SHP77 (cell line): ENCODE measurements around the gene DOCK1.

Source experiments
- DNase-seq, 2 experiments: peaks; one replicate each; lab custom pipeline; 2025; lab: John Stamatoyannopoulos, UW

Gene DOCK1

DNA sequence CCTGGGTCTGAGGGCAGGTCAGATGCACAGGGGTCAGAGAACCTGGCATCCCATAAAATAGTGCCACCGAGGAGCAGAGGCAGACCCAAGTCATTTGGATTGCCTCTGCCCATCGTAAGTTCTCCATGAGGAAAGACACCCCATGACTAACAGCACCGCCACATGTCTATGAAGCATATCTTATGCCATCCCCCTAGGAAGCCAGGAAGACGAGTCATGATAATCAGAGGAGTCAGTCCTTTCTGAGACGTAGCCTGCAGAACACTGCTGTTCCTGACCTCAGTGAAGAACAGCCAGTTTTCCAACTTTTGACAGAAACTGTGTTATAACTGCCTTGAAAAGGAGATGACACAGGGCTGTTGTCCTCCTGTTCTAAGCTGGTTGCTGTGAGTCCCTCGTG lies 239.9 kb downstream of the DOCK1 start:
- no peak for DNase-seq

GRCh38 chr10:127146661-127147060 lies 241.4 kb downstream of the DOCK1 start:
- no peak for DNase-seq

DNA sequence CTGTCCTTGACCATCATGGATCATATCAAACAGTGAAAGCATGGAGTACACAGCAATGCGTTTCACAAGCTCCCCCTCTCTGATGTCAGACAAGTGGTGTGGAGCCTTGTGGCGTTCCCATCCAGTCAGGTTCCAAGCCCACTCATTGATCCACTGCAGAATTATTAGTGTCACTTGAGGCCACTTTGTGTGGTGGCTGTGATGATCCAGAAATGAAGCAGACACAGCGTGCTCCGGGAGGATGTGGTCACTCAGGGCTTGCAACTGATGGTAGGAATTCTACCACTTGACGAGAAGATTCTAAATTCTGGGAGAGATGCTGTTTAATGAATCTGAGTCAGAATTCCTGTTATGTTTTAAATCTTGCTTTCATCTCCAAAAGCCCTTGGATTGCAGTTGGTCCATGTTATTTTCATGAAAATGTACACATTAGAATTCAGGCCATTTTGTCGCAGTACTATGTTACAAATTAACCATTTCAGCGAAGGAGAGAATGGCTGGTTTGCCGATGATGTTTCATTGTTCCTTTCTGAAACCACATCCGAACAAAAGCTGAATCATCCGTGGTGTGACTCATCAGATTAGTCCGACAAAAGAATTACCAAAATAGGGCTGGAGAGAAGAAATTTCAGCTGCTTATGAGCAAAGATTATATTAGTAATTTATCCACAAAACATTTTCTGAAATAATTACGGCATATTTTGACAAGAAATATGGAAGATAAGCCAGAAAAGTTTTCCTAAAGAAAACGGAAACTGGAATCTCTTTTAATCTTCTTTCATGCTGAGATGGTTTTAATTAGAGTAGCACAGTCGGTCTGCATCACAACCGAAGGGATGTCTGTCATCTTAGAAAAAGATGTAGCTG lies 243.1 kb downstream of the DOCK1 start:
- DNase-seq: no peak

GRCh38 chr10:127148933-127149220 lies 243.6 kb downstream of the DOCK1 start:
- DNase-seq: no peak

GRCh38 chr10:127149501-127150081 lies 244.4 kb downstream of the DOCK1 start:
- DNase-seq: no peak

DNA sequence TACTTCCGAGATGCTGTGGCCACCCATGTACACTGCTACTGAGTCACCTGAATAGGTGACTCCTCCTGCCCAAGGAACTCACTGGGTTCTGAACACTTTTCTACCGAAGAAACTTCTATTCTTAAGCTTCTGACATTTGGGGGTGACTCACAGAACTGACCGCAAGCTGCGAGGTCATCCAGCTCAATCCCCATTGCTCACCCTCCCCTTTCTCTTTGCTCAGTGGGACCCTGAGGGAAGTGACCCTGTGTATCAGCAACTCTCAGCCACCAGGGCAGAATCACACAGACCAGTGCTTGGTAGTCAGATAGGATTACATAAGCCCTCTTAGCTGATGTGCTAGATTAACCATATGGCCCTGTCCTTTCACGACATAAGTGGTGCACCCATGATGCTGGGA lies 244.9 kb downstream of the DOCK1 start:
- no peak for DNase-seq

DNA sequence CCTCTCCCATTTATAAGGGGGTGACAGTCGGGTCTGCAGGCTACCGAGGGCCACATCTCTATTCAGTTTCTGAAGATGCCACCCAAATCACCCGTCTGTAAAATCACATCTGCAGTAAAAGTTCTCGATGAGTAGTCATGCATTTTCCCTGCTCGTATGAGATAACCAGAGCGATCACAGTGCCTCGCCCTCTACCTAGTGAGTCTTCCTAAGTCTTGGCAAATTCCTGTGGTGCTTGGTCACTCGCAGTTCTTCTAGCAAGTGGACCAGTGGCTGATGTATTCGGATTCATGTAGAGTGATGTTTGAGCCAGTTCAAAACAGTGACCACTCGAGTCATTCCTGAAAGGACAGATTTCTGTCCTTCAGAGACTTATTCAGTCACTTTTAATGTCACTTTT lies 246.3 kb downstream of the DOCK1 start:
- DNase-seq: no peak

DNA sequence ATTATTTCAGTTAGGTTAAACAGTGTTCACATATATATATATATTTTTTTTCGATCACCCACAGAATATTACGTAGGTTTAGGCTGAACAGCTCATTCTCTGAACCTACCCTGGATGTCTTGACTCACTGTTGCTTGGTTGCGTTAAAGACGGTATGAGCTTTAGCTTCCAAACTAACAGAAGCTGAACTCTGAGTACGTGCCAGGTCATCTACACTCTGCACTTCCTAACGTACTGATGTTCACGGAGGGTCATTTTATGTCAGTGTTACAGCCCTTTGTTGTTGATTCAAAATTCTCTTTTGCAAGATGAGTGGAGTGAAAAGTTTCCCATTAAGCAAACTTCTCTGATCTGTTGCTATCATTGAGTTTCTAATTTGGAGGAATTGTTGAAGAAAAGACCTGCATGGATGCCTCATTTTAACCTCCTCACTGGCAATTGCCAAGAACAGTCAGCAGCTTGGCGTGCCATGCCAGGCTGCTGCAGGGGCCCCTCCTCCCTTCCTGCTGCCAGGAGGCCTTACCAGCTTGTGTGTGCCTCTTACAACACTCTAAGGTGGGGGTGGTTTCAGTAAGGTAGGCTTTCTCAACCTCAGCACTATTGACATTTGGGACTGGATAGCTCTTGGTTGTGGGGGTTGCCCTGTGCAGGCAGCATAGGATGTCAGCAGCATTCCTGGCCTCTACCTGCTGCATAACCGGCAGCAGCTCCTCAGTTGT lies 246.9 kb downstream of the DOCK1 start:
- DNase-seq: no peak

DNA sequence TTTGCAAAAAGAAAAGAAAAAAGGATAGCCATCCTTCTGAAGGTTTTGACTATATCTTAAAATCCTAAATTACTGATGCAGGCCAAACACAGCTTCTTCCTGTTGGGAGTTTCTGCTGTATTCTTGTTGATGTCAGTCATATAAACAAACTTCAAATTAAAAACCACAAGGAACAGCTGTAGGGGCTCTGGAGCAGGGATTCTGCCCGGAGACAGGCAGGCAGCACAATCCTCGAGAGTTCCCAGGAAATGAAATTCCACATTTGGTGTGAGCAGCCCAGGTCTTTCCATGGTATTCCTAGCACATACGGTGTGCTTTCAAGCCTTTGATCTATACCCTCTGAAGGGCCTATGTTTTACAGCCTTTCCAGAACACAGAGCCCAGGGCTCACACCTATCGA lies 248.0 kb downstream of the DOCK1 start:
- DNase-seq: no peak

GRCh38 chr10:127154831-127155620 lies 249.8 kb downstream of the DOCK1 start:
- DNase-seq: no peak

DNA sequence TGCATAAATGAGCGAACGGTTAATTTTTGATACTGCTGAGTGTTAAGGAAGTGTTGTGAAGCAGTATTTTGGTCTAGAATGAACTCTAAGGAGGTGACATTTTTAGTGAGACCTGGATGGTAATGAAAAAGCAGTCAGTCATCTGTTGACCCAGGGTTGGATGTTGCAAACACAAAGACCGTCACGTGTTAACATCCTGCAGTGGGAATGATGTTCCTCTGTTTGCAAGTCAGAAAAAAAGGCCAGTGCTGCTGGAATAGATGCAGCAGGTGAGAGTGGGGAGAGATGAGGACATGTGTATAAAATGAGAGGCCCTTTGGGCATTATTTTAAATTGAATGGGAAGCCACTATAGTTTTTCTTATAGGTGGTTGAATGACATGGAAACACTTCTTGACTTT lies 251.9 kb downstream of the DOCK1 start:
- DNase-seq: no peak

GRCh38 chr10:127157506-127158200 lies 252.4 kb downstream of the DOCK1 start:
- DNase-seq: no peak

- no peak for DNase-seq
These were observed 253.4 kb downstream of the DOCK1 start for GRCh38 chr10:127158662-127159061.

DNA sequence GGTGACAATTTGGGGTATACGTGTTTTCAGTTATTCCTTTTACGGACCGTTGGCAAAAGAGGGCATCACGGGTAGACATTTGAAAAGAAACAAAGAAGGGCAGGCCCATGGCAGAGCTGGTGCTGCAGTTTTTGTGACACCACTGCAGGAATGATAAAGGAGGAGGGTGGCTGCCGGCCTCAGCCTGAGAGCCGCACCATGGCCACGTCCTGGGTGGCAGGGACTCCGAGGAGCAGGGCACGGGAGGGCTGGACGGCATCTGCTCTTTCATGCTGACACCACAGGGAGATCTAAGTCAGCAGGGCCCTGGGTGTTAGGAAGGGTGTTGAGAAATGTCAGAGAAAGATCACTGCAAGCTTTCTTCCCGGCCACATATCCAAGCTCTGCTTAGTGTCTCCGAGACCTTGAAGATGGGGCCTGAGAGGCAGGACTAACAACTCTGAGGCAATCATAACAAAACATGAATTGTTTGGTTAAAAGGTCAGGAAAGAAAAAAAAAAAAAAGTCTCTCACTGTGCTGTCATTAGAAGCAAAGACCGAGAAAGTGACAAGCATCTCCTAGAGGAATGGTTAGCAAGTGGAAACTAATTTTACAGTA lies 254.5 kb downstream of the DOCK1 start:
- no peak for DNase-seq

DNA sequence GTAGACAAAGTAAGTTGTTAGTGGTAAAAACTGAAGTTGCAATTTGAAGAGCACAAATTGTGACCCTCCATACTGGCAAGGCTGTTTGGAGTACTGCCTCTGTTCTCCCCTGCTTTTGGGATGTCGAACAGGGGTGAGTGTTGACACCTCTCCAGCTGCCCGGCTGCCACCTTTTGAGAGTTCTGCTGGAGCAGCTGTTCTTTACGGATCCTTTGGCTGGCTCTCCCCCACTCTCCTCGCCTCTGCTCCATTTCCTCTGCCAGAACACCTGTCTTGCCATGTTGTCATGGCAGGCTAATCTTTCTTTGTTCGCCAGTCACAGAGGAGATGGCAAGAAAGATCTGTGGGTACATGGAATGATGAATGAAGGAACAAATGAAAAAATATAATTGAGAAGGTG lies 256.3 kb downstream of the DOCK1 start:
- no peak for DNase-seq

- DNase-seq: no peak
These were observed 257.6 kb downstream of the DOCK1 start for GRCh38 chr10:127162841-127163240.

DNA sequence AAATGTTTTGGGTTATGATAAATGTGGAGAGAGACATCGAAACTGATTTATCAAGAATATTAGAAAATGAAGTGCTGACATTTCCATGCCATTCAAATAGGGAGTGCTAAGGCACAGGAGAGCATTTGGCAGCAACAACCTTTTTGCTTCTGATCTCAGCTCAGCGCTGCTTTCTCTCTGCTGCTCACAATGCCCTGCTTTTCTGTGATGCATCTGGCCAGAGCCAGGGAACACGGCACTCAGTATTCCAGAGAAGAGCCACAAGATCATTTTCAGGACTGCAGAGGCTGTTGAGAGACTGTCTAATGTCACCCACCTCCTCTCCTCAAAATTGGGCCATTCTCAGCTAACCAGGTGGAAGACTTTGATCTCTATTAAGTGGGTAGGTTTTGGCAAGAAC lies 263.0 kb downstream of the DOCK1 start:
- DNase-seq: no peak

- no peak for DNase-seq
These were observed 269.6 kb downstream of the DOCK1 start for GRCh38 chr10:127174866-127175265.

DNA sequence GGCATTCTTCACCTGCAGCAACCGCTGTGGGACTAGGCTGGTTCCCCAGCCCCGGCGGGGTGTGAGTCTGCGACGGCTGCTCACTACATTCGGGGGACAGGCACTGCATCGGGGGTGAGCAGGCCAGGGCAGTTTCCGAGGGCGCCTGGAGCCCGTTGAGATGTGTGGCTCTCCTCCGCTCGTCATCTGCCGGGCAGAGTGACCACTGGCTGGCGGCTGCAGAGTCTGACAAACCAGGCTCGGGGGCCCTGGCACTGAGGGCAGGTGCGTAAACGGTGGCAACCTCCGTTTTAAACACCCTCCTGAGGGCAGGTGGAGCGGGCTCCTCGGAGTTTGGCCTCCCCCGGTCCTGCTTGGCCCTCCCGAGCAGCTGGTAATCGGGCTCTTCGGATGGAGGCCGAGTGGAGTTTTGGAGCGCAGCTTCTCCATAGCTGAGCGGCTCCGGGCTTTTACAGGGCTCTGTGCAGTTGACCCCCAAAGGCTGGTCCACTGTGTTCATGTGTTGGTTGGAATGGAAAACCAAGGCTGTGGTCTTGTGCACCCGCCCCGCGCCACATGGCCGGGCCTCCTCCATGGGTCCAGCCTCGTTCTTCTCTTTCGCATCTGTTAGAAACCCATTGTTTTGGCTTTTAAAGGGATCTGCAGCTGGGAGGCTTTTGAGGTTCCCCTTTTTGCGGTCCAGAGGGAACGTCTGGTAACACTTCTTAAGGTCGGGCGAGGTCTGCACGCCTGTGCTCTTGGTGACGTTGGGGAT lies 270.3 kb downstream of the DOCK1 start:
- no peak for DNase-seq

- DNase-seq: no peak
These were observed 271.4 kb downstream of the DOCK1 start for GRCh38 chr10:127176649-127177048.
